Immature natural killer cell (primary cell): Measurements from ENCODE around the gene PRPS2. TPM values are rescaled to one million over a fixed set of nuclear protein-coding genes. Genes with fewer than 3 reads are reported as not detected.

Source experiments
- DNase-seq, 3 donors: peaks; one replicate each; pipeline ENCODE4 v3.0.0; 2022; ENCODE audit warnings: mixed read lengths in 1 of 3
- H3K27ac Mint-ChIP-seq, 6 donors: one replicate each; pipeline ENCODE4 v1.8.0; 2020; ENCODE audit warnings: mixed read lengths in 6 of 6, mild to moderate bottlenecking in 5 of 6, inconsistent platforms in 4 of 6, moderate library complexity in 3 of 6
- H3K27me3 Mint-ChIP-seq, 3 donors: one replicate each; pipeline ENCODE4 v1.8.0; 2020 to 2021; ENCODE audit warnings: low read depth in 3 of 3, mild to moderate bottlenecking in 3 of 3, mixed read lengths in 3 of 3, moderate library complexity in 3 of 3, inconsistent platforms in 1 of 3
- H3K36me3 Mint-ChIP-seq, 3 donors: one replicate each; pipeline ENCODE4 v1.8.0; 2020; ENCODE audit warnings: mixed read lengths in 3 of 3, inconsistent platforms in 2 of 3, mild to moderate bottlenecking in 2 of 3
- H3K4me1 Mint-ChIP-seq, 2 donors: one replicate each; pipeline ENCODE4 v1.8.0; 2020; ENCODE audit warnings: inconsistent platforms in 2 of 2, mild to moderate bottlenecking in 2 of 2, mixed read lengths in 2 of 2, moderate library complexity in 1 of 2
- H3K4me3 Mint-ChIP-seq, 5 donors: one replicate each; pipeline ENCODE4 v1.8.0; 2020; ENCODE audit warnings: mild to moderate bottlenecking in 5 of 5, mixed read lengths in 5 of 5, inconsistent platforms in 3 of 5, moderate library complexity in 3 of 5
- H3K9me3 Mint-ChIP-seq, 6 donors: one replicate each; pipeline ENCODE4 v1.8.0; 2020; ENCODE audit warnings: mild to moderate bottlenecking in 6 of 6, mixed read lengths in 6 of 6, inconsistent platforms in 4 of 6, moderate library complexity in 3 of 6
- polyA plus RNA-seq, 3 donors: library from polyadenylated mRNA; unstranded; fragments of 300-500 nt; fragmentation: Illumina TruSeq; gene quantifications; one replicate each; pipeline ENCODE4 v1.2.3, GENCODE V29; 2021

PRPS2 gene
- polyA plus RNA-seq, 3 donors from 2014 or later: 22.3 to 36.9 (median 26.9) TPM

GRCh38 chrX:12843061-12843667 is 52.0 kb downstream of the PRPS2 start:
- peaks cover 2 to 10% (median 6%) of the 10 kb centered on the region in 3 donors for H3K27me3 Mint-ChIP-seq
- no peak overlapping the region for H3K27ac Mint-ChIP-seq
- no peaks in the 10 kb centered on the region for H3K36me3 Mint-ChIP-seq
- H3K9me3 Mint-ChIP-seq: no peaks in the 10 kb centered on the region
- no peak overlapping the region for H3K4me3 Mint-ChIP-seq
- no peak for DNase-seq
- no peaks in the 10 kb centered on the region for H3K4me1 Mint-ChIP-seq

- Mint-ChIP-seq H3K4me3 (peak overlapping the region in 3 of 5 donors; percentile 5 to 45 (median 40)), H3K9me3 (no peaks in the 10 kb centered on the region), H3K36me3 (no peaks in the 10 kb centered on the region), H3K27me3 (peaks cover 0 to 10% (median 6%) of the 10 kb centered on the region in 3 donors), H3K27ac (no peak overlapping the region), H3K4me1 (no peaks in the 10 kb centered on the region)
- no peak for DNase-seq
These were observed 52.6 kb downstream of the PRPS2 start for GRCh38 chrX:12843668-12844279.

GRCh38 chrX:12844319-12844718 is 53.1 kb downstream of the PRPS2 start:
- DNase-seq: no peak
- H3K4me3 Mint-ChIP-seq: peak overlapping the region in 1 of 5 donors; percentile 5
- no peaks in the 10 kb centered on the region for H3K36me3 Mint-ChIP-seq
- no peak overlapping the region for H3K27ac Mint-ChIP-seq
- peaks cover 0 to 10% (median 3%) of the 10 kb centered on the region in 3 donors for H3K27me3 Mint-ChIP-seq
- H3K9me3 Mint-ChIP-seq: no peaks in the 10 kb centered on the region
- H3K4me1 Mint-ChIP-seq: no peaks in the 10 kb centered on the region

GRCh38 chrX:12865359-12865758 is 74.1 kb downstream of the PRPS2 start:
- H3K9me3 Mint-ChIP-seq: no peaks in the 10 kb centered on the region
- H3K4me3 Mint-ChIP-seq: no peak overlapping the region
- H3K27ac Mint-ChIP-seq: no peak overlapping the region
- no peaks in the 10 kb centered on the region for H3K4me1 Mint-ChIP-seq
- no peak for DNase-seq
- H3K27me3 Mint-ChIP-seq: peaks cover 0 to 10% (median 2%) of the 10 kb centered on the region in 3 donors
- H3K36me3 Mint-ChIP-seq: peaks cover 0 to 4% (median 0%) of the 10 kb centered on the region in 3 donors

- no peak within 1 kb of the TSS for H3K27ac Mint-ChIP-seq
- H3K9me3 Mint-ChIP-seq: no peaks in the 10 kb centered on the region
- no peak within 1 kb of the TSS for H3K4me3 Mint-ChIP-seq
- H3K36me3 Mint-ChIP-seq: peaks cover 0 to 4% (median 0%) of the 10 kb centered on the region in 3 donors
- peaks cover 0 to 7% (median 2%) of the 10 kb centered on the region in 3 donors for H3K27me3 Mint-ChIP-seq
- no peak for DNase-seq
- H3K4me1 Mint-ChIP-seq: no peaks in the 10 kb centered on the region
These were observed 75.5 kb downstream of the PRPS2 start, which contains the start of gene TLR7 for GRCh38 chrX:12866451-12867377. TSS of gene TLR7 (plus strand) at chrX:12867072. CDS start at chrX:12867579, 507 bp downstream.

- H3K36me3 Mint-ChIP-seq: peaks cover 0 to 4% (median 0%) of the 10 kb centered on the region in 3 donors
- no peak overlapping the region for H3K27ac Mint-ChIP-seq
- H3K9me3 Mint-ChIP-seq: peaks cover 0 to 1% (median 0%) of the 10 kb centered on the region in 6 donors
- DNase-seq: no peak
- no peaks in the 10 kb centered on the region for H3K4me1 Mint-ChIP-seq
- peaks cover 0 to 12% (median 2%) of the 10 kb centered on the region in 3 donors for H3K27me3 Mint-ChIP-seq
- no peak overlapping the region for H3K4me3 Mint-ChIP-seq
These were observed 76.5 kb downstream of the PRPS2 start for GRCh38 chrX:12867685-12868084.

GRCh38 chrX:12868747-12869146 is 77.5 kb downstream of the PRPS2 start:
- Mint-ChIP-seq H3K27ac (no peak overlapping the region), H3K9me3 (peaks cover 0 to 1% (median 0%) of the 10 kb centered on the region in 6 donors), H3K4me3 (no peak overlapping the region), H3K4me1 (no peaks in the 10 kb centered on the region), H3K27me3 (peaks cover 0 to 12% (median 0%) of the 10 kb centered on the region in 3 donors), H3K36me3 (peaks cover 0 to 4% (median 0%) of the 10 kb centered on the region in 3 donors)
- DNase-seq: no peak

GRCh38 chrX:12871257-12871656 is 80.0 kb downstream of the PRPS2 start:
- H3K4me1 Mint-ChIP-seq: no peaks in the 10 kb centered on the region
- H3K27me3 Mint-ChIP-seq: peaks cover 0 to 15% (median 2%) of the 10 kb centered on the region in 3 donors
- H3K36me3 Mint-ChIP-seq: peaks cover 0 to 4% (median 0%) of the 10 kb centered on the region in 3 donors
- H3K27ac Mint-ChIP-seq: no peak overlapping the region
- no peak for DNase-seq
- no peak overlapping the region for H3K4me3 Mint-ChIP-seq
- H3K9me3 Mint-ChIP-seq: peaks cover 0 to 1% (median 0%) of the 10 kb centered on the region in 6 donors

GRCh38 chrX:12872741-12873140 is 81.5 kb downstream of the PRPS2 start:
- DNase-seq: no peak
- Mint-ChIP-seq H3K27ac (no peak overlapping the region), H3K9me3 (peaks cover 0 to 1% (median 0%) of the 10 kb centered on the region in 6 donors), H3K36me3 (peaks cover 0 to 4% (median 0%) of the 10 kb centered on the region in 3 donors), H3K4me1 (no peaks in the 10 kb centered on the region), H3K4me3 (no peak overlapping the region), H3K27me3 (peaks cover 0 to 16% (median 2%) of the 10 kb centered on the region in 3 donors)

Other genes starting within 250 kb of the PRPS2 start
- under 1 TPM in 1 of 3 donors, not detected in 2; 0.66 TPM for gene TLR7, start 75.7 kb downstream of the PRPS2 start, polyA plus RNA-seq
- 1 to 10 TPM in 1 of 3 donors, under 1 TPM in 2; 0.04 to 3.6 (median 0.68) TPM for gene TLR8, start 115.2 kb downstream of the PRPS2 start, polyA plus RNA-seq
- over 10,000 TPM; 26,219 to 39,735 (median 28,691) TPM for gene TMSB4X, start 183.7 kb downstream of the PRPS2 start, polyA plus RNA-seq